ENCODE measurements around the gene PTPRG.

- TF ChIP-seq EZH2phosphoT487 (IDR thresholded peaks at IDR 0.05; ENCODE audit: low read depth, severe bottlenecking, unreplicated experiment) = no peak
- TF ChIP-seq, protein P1, sequence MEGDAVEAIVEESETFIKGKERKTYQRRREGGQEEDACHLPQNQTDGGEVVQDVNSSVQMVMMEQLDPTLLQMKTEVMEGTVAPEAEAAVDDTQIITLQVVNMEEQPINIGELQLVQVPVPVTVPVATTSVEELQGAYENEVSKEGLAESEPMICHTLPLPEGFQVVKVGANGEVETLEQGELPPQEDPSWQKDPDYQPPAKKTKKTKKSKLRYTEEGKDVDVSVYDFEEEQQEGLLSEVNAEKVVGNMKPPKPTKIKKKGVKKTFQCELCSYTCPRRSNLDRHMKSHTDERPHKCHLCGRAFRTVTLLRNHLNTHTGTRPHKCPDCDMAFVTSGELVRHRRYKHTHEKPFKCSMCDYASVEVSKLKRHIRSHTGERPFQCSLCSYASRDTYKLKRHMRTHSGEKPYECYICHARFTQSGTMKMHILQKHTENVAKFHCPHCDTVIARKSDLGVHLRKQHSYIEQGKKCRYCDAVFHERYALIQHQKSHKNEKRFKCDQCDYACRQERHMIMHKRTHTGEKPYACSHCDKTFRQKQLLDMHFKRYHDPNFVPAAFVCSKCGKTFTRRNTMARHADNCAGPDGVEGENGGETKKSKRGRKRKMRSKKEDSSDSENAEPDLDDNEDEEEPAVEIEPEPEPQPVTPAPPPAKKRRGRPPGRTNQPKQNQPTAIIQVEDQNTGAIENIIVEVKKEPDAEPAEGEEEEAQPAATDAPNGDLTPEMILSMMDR (IDR thresholded peaks at IDR 0.05; ENCODE audit: poor library complexity) = no peak
- no peak for TF ChIP-seq EZH2 (IDR thresholded peaks at IDR 0.05; ENCODE audit: borderline replicate concordance)
Observed at GRCh38 chr3:61822588-61822987, 261.2 kb downstream of the PTPRG start.
